Central memory CD8-positive, alpha-beta T cell (primary cell): ENCODE results near the gene RDH14.

Experiments
- ATAC-seq: fragments of 150-1000 bp; cut with Tn5 transposase; replicated peaks from 2 replicates; pipeline ENCODE4 v1.10.0; 2022; ENCODE audit warnings: mild to moderate bottlenecking, moderate FRiP score, moderate number of reproducible peaks; ENCODE audit not compliant: poor library complexity, severe bottlenecking; ENCODE audit errors: extremely low read depth
- DNase-seq, 2 donors: peaks; one replicate each; pipeline ENCODE4 v3.0.0; 2021; ENCODE audit warnings: low spot score in 2 of 2
- H3K27ac Mint-ChIP-seq: one replicate; pipeline ENCODE4 v1.8.0; 2022; ENCODE audit warnings: low read depth, mild to moderate bottlenecking, moderate library complexity, mixed read lengths
- H3K27me3 Mint-ChIP-seq: one replicate; pipeline ENCODE4 v1.8.0; 2022; ENCODE audit warnings: mixed read lengths
- H3K36me3 Mint-ChIP-seq: one replicate; pipeline ENCODE4 v1.8.0; 2022; ENCODE audit warnings: mild to moderate bottlenecking, moderate library complexity, mixed read lengths; ENCODE audit not compliant: insufficient read depth
- H3K4me1 Mint-ChIP-seq: one replicate; pipeline ENCODE4 v1.8.0; 2022; ENCODE audit warnings: mixed read lengths
- H3K4me3 Mint-ChIP-seq: one replicate; pipeline ENCODE4 v1.8.0; 2022; ENCODE audit warnings: mild to moderate bottlenecking, moderate library complexity, mixed read lengths
- H3K9me3 Mint-ChIP-seq: one replicate; pipeline ENCODE4 v1.8.0; 2022; ENCODE audit warnings: mixed read lengths

The RDH14 gene

GRCh38 chr2:18560031-18560796 is at the start of gene RDH14:
TSS of gene RDH14 (minus strand) at chr2:18560653. CDS start at chr2:18560572, 81 bp downstream.
- peak within 1 kb of the TSS; percentile 84 for H3K27ac Mint-ChIP-seq
- H3K4me3 Mint-ChIP-seq = peak within 1 kb of the TSS; percentile 90
- H3K9me3 Mint-ChIP-seq = no peaks in the 10 kb centered on the region
- no peaks in the 10 kb centered on the region for H3K27me3 Mint-ChIP-seq
- peaks cover 34% of the 10 kb centered on the region for H3K4me1 Mint-ChIP-seq
- H3K36me3 Mint-ChIP-seq = peaks cover 20% of the 10 kb centered on the region
- ATAC-seq (peak; percentile 88), DNase-seq (peak; percentile 89 to 90)

GRCh38 chr2:18610090-18610489 is 49.6 kb upstream of the RDH14 start:
- no peak overlapping the region for H3K4me3 Mint-ChIP-seq
- no peaks in the 10 kb centered on the region for H3K27me3 Mint-ChIP-seq
- no peaks in the 10 kb centered on the region for H3K4me1 Mint-ChIP-seq
- no peak for ATAC-seq
- H3K27ac Mint-ChIP-seq = no peak overlapping the region
- peaks cover 4% of the 10 kb centered on the region for H3K36me3 Mint-ChIP-seq
- no peaks in the 10 kb centered on the region for H3K9me3 Mint-ChIP-seq
- no peak for DNase-seq

GRCh38 chr2:18605115-18605514 is 44.7 kb upstream of the RDH14 start:
- ATAC-seq = no peak
- DNase-seq = no peak
- Mint-ChIP-seq H3K36me3 (peaks cover 4% of the 10 kb centered on the region), H3K27ac (no peak overlapping the region), H3K9me3 (no peaks in the 10 kb centered on the region), H3K4me1 (no peaks in the 10 kb centered on the region), H3K4me3 (no peak overlapping the region), H3K27me3 (no peaks in the 10 kb centered on the region)

- H3K4me1 Mint-ChIP-seq = no peaks in the 10 kb centered on the region
These were observed 44.1 kb upstream of the RDH14 start for GRCh38 chr2:18604531-18604885.

GRCh38 chr2:18603854-18604530 is 43.5 kb upstream of the RDH14 start:
- DNase-seq = no peak
- H3K4me1 Mint-ChIP-seq = no peaks in the 10 kb centered on the region
- H3K27ac Mint-ChIP-seq = no peak overlapping the region
- ATAC-seq = no peak
- peaks cover 4% of the 10 kb centered on the region for H3K36me3 Mint-ChIP-seq
- H3K4me3 Mint-ChIP-seq = no peak overlapping the region
- no peaks in the 10 kb centered on the region for H3K27me3 Mint-ChIP-seq
- no peaks in the 10 kb centered on the region for H3K9me3 Mint-ChIP-seq

More at GRCh38 chr2:18604531-18604885, 44.1 kb upstream of the RDH14 start:
- Mint-ChIP-seq H3K9me3 (no peaks in the 10 kb centered on the region), H3K27ac (no peak overlapping the region), H3K27me3 (no peaks in the 10 kb centered on the region), H3K4me3 (no peak overlapping the region), H3K36me3 (peaks cover 4% of the 10 kb centered on the region)
- ATAC-seq (no peak), DNase-seq (no peak)

GRCh38 chr2:18602298-18602697 is 41.8 kb upstream of the RDH14 start:
- peaks cover 4% of the 10 kb centered on the region for H3K36me3 Mint-ChIP-seq
- no peak overlapping the region for H3K4me3 Mint-ChIP-seq
- ATAC-seq = no peak
- H3K9me3 Mint-ChIP-seq = no peaks in the 10 kb centered on the region
- H3K4me1 Mint-ChIP-seq = no peaks in the 10 kb centered on the region
- no peaks in the 10 kb centered on the region for H3K27me3 Mint-ChIP-seq
- DNase-seq = no peak
- no peak overlapping the region for H3K27ac Mint-ChIP-seq

- H3K27me3 Mint-ChIP-seq = no peaks in the 10 kb centered on the region
- ATAC-seq (no peak), DNase-seq (no peak)
- peaks cover 2% of the 10 kb centered on the region for H3K36me3 Mint-ChIP-seq
- no peak overlapping the region for H3K4me3 Mint-ChIP-seq
- no peaks in the 10 kb centered on the region for H3K9me3 Mint-ChIP-seq
- no peak overlapping the region for H3K27ac Mint-ChIP-seq
- no peaks in the 10 kb centered on the region for H3K4me1 Mint-ChIP-seq
These were observed 39.8 kb upstream of the RDH14 start for GRCh38 chr2:18600255-18600613.

- DNase-seq = no peak
- H3K27me3 Mint-ChIP-seq = no peaks in the 10 kb centered on the region
- no peak for ATAC-seq
- no peak overlapping the region for H3K4me3 Mint-ChIP-seq
- H3K27ac Mint-ChIP-seq = no peak overlapping the region
- H3K9me3 Mint-ChIP-seq = no peaks in the 10 kb centered on the region
- H3K36me3 Mint-ChIP-seq = peaks cover 2% of the 10 kb centered on the region
- no peaks in the 10 kb centered on the region for H3K4me1 Mint-ChIP-seq
These were observed 39.2 kb upstream of the RDH14 start for GRCh38 chr2:18599509-18600254.

- no peak overlapping the region for H3K4me3 Mint-ChIP-seq
- no peaks in the 10 kb centered on the region for H3K9me3 Mint-ChIP-seq
- no peaks in the 10 kb centered on the region for H3K27me3 Mint-ChIP-seq
- no peak for DNase-seq
- H3K27ac Mint-ChIP-seq = no peak overlapping the region
- ATAC-seq = no peak
- peaks cover 2% of the 10 kb centered on the region for H3K36me3 Mint-ChIP-seq
- no peaks in the 10 kb centered on the region for H3K4me1 Mint-ChIP-seq
These were observed 38.5 kb upstream of the RDH14 start for GRCh38 chr2:18598848-18599484.

- no peak for ATAC-seq
- H3K27ac Mint-ChIP-seq = no peak overlapping the region
- no peaks in the 10 kb centered on the region for H3K27me3 Mint-ChIP-seq
These were observed 37.2 kb upstream of the RDH14 start for GRCh38 chr2:18597618-18598017.

GRCh38 chr2:18596993-18597392 is 36.5 kb upstream of the RDH14 start:
- Mint-ChIP-seq H3K27ac (no peak overlapping the region), H3K9me3 (no peaks in the 10 kb centered on the region), H3K4me3 (no peak overlapping the region), H3K4me1 (no peaks in the 10 kb centered on the region), H3K36me3 (peaks cover 2% of the 10 kb centered on the region), H3K27me3 (no peaks in the 10 kb centered on the region)
- DNase-seq (no peak), ATAC-seq (no peak)

More at GRCh38 chr2:18597618-18598017, 37.2 kb upstream of the RDH14 start:
- H3K36me3 Mint-ChIP-seq = peaks cover 2% of the 10 kb centered on the region
- H3K4me3 Mint-ChIP-seq = no peak overlapping the region
- no peak for DNase-seq
- H3K9me3 Mint-ChIP-seq = no peaks in the 10 kb centered on the region
- no peaks in the 10 kb centered on the region for H3K4me1 Mint-ChIP-seq

- no peaks in the 10 kb centered on the region for H3K9me3 Mint-ChIP-seq
- DNase-seq (no peak), ATAC-seq (no peak)
- H3K27ac Mint-ChIP-seq = no peak overlapping the region
- H3K27me3 Mint-ChIP-seq = no peaks in the 10 kb centered on the region
- H3K4me3 Mint-ChIP-seq = no peak overlapping the region
- no peaks in the 10 kb centered on the region for H3K36me3 Mint-ChIP-seq
- no peaks in the 10 kb centered on the region for H3K4me1 Mint-ChIP-seq
These were observed 33.0 kb upstream of the RDH14 start for GRCh38 chr2:18593496-18593895.
